HG03432 (cell line): ENCODE data around the gene SPAG16.
A peak's percentile ranks its signal among the peaks of the same experiment; 100 is the strongest.

Experiments
- ATAC-seq: cut with Tn5 transposase; IDR thresholded peaks from one replicate; pipeline ENCODE4 v1.9.1; 2021; ENCODE audit warnings: mild to moderate bottlenecking, moderate library complexity; ENCODE audit not compliant: unreplicated experiment

The SPAG16 gene

GRCh38 chr2:214226061-214226460 is 941.8 kb downstream of the SPAG16 start:
- no peak for ATAC-seq

GRCh38 chr2:214232271-214232670 is 948.0 kb downstream of the SPAG16 start:
- no peak for ATAC-seq

GRCh38 chr2:214233164-214233563 is 948.9 kb downstream of the SPAG16 start:
- no peak for ATAC-seq

- ATAC-seq: no peak
Observed at GRCh38 chr2:214242797-214243196, 958.5 kb downstream of the SPAG16 start.

- ATAC-seq: no peak
Observed at GRCh38 chr2:214244847-214245246, 960.6 kb downstream of the SPAG16 start.

- ATAC-seq: no peak
Observed at GRCh38 chr2:214246417-214246816, 962.2 kb downstream of the SPAG16 start.

- no peak for ATAC-seq
Observed at GRCh38 chr2:214247531-214247930, 963.3 kb downstream of the SPAG16 start.

GRCh38 chr2:214255046-214255445 is 970.8 kb downstream of the SPAG16 start:
- no peak for ATAC-seq

- no peak for ATAC-seq
Observed at GRCh38 chr2:214261683-214262082, 977.4 kb downstream of the SPAG16 start.

GRCh38 chr2:214264171-214264570 is 979.9 kb downstream of the SPAG16 start:
- no peak for ATAC-seq

GRCh38 chr2:214265991-214266489 is 981.8 kb downstream of the SPAG16 start:
- ATAC-seq: no peak

GRCh38 chr2:214277880-214278279 is 993.6 kb downstream of the SPAG16 start:
- ATAC-seq: no peak

- no peak for ATAC-seq
Observed at GRCh38 chr2:214286011-214286410, 1001.7 kb downstream of the SPAG16 start.

- no peak for ATAC-seq
Observed at GRCh38 chr2:214293593-214293992, 1009.3 kb downstream of the SPAG16 start.

GRCh38 chr2:214294426-214294825 is 1010.2 kb downstream of the SPAG16 start:
- no peak for ATAC-seq

- no peak for ATAC-seq
Observed at GRCh38 chr2:214297423-214297822, 1013.2 kb downstream of the SPAG16 start.

- peak; percentile 58 for ATAC-seq
Observed at GRCh38 chr2:214310319-214310718, 1026.1 kb downstream of the SPAG16 start.

GRCh38 chr2:214311031-214311533 is 1026.8 kb downstream of the SPAG16 start:
- ATAC-seq: peak; percentile 56

GRCh38 chr2:214311931-214312749 is 1027.9 kb downstream of the SPAG16 start:
- ATAC-seq: no peak

- no peak for ATAC-seq
Observed at GRCh38 chr2:214315324-214315723, 1031.1 kb downstream of the SPAG16 start.

GRCh38 chr2:214320211-214320610 is 1035.9 kb downstream of the SPAG16 start:
- ATAC-seq: no peak

GRCh38 chr2:214322662-214323061 is 1038.4 kb downstream of the SPAG16 start:
- ATAC-seq: no peak
